Activated CD8-positive, alpha-beta memory T cell treated with anti-CD3 and anti-CD28 coated beads for 48 hours (primary cell): Measurements from ENCODE around the gene IRAK1BP1.
"Not testable (repeated sequence)": the region's sequence is repeated elsewhere in the genome, so short reads cannot be mapped to it uniquely, and the experiment has no call there.

ENCODE experiments used
- DNase-seq, 3 experiments: peaks; one replicate each; pipeline ENCODE4 v3.0.0-alpha.2; 2020; ENCODE audit warnings: low read depth in 2 of 3, low spot score in 2 of 3

IRAK1BP1 gene

DNA sequence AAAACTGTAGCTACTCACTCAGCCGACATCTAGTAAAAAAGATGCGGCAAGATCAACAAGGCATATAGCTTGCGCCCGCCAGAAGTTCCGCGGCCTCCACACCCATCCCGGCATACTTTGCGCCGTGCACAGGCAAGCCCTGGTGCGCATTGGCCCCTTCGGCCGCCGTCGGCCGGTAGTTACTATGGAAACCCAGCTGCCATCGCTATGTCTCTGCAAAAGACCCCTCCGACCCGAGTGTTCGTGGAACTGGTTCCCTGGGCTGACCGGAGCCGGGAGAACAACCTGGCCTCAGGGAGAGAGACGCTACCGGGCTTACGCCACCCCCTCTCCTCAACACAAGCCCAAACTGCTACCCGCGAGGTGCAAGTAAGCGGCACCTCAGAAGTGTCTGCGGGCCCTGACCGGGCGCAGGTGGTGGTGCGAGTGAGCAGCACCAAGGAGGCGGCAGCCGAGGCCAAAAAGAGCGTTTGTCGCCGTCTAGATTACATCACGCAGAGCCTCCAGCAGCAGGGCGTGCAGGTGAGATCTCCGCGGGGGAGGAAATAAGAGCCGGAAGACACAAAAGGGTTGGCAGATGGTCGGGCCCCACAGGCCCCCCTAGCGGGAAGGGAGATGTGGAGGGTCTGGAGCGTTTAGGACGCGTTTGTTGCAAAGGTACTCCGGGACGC lies at the start of gene IRAK1BP1:
Gene IRAK1BP1, plus strand, starts transcription at position 182 of the 671 bp plus-strand sequence. Its CDS starts 26 bp downstream, at position 208.
- DNase-seq: peak; percentile 52 to 61 (median 59)

GRCh38 chr6:78824045-78824444 lies 43.3 kb upstream of the IRAK1BP1 start:
- no peak for DNase-seq

GRCh38 chr6:78829407-78829806 lies 37.9 kb upstream of the IRAK1BP1 start:
- DNase-seq: no peak

DNA sequence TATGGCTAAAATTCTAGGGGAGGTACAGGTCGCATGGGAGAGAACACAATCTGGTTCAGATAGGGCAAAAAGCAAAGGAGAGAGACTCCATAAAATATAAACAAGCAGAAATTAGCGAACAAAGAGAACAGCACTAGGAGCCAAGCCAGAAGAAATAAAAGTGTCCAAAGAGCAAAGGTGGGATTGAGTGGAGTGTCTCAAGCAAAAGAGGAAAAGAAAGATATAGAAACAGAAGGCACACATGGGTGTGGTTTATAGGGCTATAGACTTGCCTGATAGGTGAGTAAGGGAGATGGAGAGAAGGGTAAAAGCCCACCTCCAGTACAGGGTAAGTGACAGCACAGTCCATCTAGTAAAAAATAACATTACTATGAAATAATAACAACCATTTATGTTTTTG lies 36.5 kb upstream of the IRAK1BP1 start:
- DNase-seq: no peak

DNA sequence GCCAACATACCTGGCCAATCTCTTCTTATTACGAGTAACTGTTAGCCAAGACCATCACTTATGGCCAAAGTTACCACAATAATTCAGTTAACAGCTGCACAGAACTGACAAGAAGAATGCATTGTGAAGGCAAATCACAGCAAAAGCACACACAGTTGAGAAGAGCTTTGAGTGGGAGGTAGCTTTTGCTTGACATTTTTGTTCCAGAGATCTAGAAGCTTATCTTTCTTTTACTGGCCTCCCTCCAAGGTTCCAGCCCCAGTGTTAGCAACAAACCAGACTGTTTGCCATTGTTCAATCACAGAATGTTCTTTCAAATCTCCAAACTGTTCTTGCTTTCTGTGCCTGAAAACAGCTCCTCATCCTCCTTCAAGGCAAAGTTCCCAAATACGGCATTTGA lies 35.9 kb upstream of the IRAK1BP1 start:
- no peak for DNase-seq

- DNase-seq: no peak
Observed at GRCh38 chr6:78832091-78832808, 35.1 kb upstream of the IRAK1BP1 start.

DNA sequence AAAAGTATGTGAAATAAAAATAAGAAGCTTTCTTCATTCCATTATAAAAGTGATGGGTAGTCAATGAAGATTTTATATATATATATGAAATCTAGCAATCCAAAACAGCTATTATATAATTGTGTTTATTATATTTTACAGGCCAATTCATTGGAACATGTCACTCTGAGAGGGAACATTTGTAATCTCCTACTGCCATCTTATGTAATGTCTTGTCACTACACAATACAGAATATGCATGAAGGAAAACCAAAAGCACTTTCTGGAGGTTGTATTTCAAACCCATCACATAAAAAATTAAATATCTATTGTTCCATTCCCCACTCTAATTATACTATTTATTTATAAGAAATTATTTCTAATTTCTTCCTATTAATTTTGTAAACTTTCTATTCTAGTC lies 31.5 kb upstream of the IRAK1BP1 start:
- no peak for DNase-seq

GRCh38 chr6:78836598-78836997 lies 30.8 kb upstream of the IRAK1BP1 start:
- no peak for DNase-seq

- DNase-seq: no peak
Observed at GRCh38 chr6:78841111-78841510, 26.2 kb upstream of the IRAK1BP1 start.

DNA sequence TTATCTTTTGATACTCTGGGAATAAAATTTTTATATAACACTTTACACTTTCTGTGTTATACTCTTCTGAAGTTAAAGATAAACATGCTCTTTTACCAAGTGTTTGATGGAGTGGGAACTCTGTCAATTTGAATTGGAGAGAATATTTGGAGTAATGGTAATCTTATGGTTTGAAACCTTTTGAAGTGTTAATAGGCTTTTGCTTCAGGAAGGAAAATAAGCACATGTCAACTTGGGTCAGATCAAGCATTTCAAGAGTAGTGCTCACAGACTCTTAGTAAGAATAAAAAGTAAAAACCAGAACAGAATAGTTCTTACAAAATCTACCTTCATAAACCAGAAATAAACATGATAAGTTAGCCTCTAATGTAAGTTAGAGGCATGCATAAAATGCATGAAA lies 24.4 kb upstream of the IRAK1BP1 start:
- no peak for DNase-seq

DNA sequence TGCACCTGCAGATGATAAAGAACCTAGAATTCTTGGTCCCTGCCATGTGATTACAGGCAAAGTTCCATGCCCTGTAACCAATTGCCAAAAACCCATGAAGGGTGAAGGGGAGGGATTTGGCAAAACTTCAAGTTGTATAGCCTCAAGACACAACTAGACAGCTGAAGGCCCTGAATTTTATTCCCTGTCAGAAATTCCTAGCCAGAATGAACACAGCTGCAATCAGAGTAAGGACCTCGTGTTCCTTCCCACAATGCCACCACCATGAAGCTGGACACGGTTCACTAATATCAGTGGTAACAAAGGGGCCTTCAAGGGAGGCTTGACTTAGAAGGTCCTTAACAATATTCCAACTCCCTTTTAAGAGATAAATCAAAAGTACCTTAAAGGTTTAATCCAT lies 22.5 kb upstream of the IRAK1BP1 start:
- DNase-seq: no peak

DNA sequence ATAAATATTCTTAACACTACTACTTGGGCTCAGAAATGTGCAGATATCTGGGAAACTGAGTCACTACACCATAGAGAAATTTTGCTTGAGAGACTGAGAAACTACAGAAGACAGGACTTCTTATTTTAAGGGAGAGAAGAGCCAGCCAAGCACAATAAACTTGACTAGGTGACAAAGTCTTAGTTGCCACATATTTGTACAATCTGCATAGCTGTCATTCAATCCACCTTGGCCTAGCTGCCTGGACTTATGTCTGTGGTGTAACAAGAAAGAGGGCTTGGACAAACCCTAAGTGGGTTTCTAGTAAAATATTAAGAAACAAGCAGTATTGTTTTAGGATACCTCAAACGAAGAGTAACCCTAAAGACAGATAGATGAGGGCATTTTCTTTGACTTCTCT lies 21.8 kb upstream of the IRAK1BP1 start:
- no peak for DNase-seq

- no peak for DNase-seq
Observed at GRCh38 chr6:78850621-78851020, 16.7 kb upstream of the IRAK1BP1 start.

- DNase-seq: no peak
Observed at GRCh38 chr6:78851156-78851555, 16.2 kb upstream of the IRAK1BP1 start.

GRCh38 chr6:78854546-78854945 lies 12.8 kb upstream of the IRAK1BP1 start:
- no peak for DNase-seq

DNA sequence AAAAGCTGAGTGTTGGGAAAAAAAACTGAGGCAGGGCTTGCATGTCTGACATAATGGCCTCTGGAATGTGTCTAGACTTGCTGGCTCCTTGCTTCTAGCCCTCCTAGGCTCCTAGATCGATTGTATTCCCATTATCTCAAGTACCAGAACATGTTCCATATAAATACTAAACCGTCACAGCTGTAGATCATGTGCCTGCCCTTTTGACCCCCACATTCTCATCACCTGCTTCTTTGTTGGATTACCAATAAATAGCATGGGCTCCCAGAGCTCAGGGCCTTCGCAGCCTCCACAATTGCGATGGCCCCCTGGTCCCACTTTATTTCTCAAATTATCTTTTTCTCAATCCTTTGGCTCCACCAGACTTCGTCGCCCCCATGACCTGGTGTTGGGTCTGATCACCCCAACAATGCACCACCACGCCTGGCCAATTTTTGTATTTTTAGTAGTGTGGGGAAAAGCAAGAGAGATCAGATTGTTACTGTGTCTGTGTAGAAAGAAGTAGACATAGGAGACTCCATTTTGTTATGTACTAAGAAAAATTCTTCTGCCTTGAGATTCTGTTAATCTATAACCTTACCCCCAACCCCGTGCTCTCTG lies 8.9 kb upstream of the IRAK1BP1 start:
- not testable (repeated sequence) for DNase-seq

GRCh38 chr6:78861509-78861908 lies 5.8 kb upstream of the IRAK1BP1 start:
- DNase-seq: no peak

DNA sequence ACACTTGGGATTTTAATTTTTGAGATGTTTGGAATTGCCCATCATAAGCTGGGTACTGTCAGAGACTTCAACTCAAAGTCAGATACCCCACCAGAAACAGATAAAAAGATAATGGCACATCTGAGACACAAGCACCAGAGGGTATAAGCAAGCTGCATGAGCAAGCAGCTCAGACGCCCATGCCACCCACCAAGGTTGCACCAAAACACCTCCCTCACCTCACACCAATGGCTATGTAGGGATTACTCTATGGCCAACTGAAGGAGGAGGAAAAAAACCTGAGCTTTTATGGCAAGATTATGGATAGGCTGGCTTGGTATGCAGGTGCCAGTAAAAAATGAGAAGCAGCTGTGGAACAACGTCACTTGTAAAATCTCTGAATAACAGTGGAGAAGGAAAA lies 3.8 kb upstream of the IRAK1BP1 start:
- no peak for DNase-seq

DNA sequence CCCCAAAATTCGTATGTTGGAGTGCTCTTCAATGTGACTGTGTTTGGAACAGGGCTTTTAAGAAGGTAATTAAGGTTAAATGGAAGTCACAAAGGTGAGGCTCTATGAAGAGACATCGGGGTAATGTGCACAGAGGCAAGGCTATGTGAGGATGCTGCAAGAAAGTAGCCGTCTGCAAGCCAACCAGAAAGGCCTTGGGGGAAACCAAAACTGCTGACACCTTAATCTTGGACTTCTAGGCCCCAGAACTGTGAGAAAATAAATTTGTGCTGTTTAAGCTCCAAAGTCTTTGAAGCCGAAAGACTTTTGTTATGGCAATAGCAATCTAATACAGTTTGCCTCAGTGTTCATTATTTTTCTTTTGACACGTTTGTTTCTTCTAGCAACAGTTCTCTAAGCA lies 2.4 kb upstream of the IRAK1BP1 start:
- DNase-seq: no peak

DNA sequence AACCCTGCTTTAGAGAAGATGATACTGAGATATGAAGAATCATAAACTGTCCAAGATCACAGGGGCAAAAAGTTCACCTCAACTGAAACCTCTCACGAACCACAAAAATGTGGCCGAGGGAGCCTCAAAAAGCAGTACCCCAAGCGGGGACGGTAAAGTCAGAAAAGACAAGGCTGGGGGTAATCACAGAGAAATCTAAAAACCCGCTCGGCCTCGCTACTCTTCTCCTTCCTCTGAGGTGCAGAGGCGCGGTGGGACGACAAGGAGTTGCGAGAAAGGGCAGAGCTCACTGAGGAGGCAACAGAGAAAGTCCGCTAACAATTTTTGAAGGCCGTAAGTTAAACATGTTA lies 356 bp upstream of the IRAK1BP1 start:
- DNase-seq: no peak

- DNase-seq: no peak
Observed at GRCh38 chr6:78868116-78868515, 765 bp downstream of the IRAK1BP1 start.

DNA sequence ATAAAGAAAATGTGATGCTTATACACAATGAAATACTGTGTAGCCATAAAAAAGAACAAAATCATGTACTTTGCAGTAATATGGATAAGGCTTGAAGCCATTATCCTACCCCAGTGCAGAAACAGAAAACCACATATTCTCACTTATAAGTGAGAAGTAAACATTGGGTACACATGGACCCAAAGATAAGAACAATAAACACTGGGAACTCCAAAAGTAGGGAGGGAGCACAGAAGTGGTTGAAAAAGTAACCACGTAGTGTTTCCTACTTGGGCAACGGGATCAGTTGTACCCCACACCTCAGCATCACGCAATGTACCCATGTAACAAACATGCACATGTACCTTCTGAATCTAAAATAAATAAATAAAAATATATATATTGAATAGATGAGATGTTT lies 8.2 kb downstream of the IRAK1BP1 start:
- DNase-seq: no peak

- no peak for DNase-seq
Observed at GRCh38 chr6:78883651-78884050, 16.3 kb downstream of the IRAK1BP1 start.
